Stimulated activated CD4-positive, alpha-beta T cell treated with anti-CD3 and anti-CD28 coated beads, TNF-alpha, amount 100 ng/mL, for 48 hours (primary cell): ENCODE results near the gene SRRD.
"Not testable (repeated sequence)": the region's sequence is repeated elsewhere in the genome, so short reads cannot be mapped to it uniquely, and the experiment has no call there.

Source experiments
- DNase-seq, 3 donors: peaks; one replicate each; pipeline ENCODE4 v3.0.0-alpha.2; 2020; ENCODE audit warnings: low read depth in 3 of 3

SRRD gene

GRCh38 chr22:26522012-26522411 lies 38.3 kb downstream of the SRRD start:
- DNase-seq: no peak

- no peak for DNase-seq
These were observed 38.9 kb downstream of the SRRD start for GRCh38 chr22:26522592-26522991.

GRCh38 chr22:26524870-26525269 lies 41.2 kb downstream of the SRRD start:
- DNase-seq: no peak

- DNase-seq: no peak
These were observed 42.4 kb downstream of the SRRD start for GRCh38 chr22:26525946-26526564.

- DNase-seq: no peak
These were observed 43.5 kb downstream of the SRRD start for GRCh38 chr22:26527167-26527566.

GRCh38 chr22:26527574-26528465 lies 44.1 kb downstream of the SRRD start:
- DNase-seq: no peak

- not testable (repeated sequence) for DNase-seq
These were observed 44.8 kb downstream of the SRRD start for GRCh38 chr22:26528518-26528917.

GRCh38 chr22:26529345-26529744 lies 45.7 kb downstream of the SRRD start:
- DNase-seq: no peak

GRCh38 chr22:26534171-26534855 lies 50.6 kb downstream of the SRRD start:
- DNase-seq: no peak

GRCh38 chr22:26534874-26535602 lies 51.4 kb downstream of the SRRD start:
- no peak for DNase-seq

GRCh38 chr22:26535603-26535908 lies 51.9 kb downstream of the SRRD start:
- DNase-seq: no peak

- DNase-seq: no peak
These were observed 52.5 kb downstream of the SRRD start for GRCh38 chr22:26536056-26536761.

GRCh38 chr22:26536762-26537134 lies 53.1 kb downstream of the SRRD start:
- no peak for DNase-seq

GRCh38 chr22:26540119-26540518 lies 56.4 kb downstream of the SRRD start:
- DNase-seq: no peak

GRCh38 chr22:26541167-26541819 lies 57.6 kb downstream of the SRRD start:
- no peak for DNase-seq

GRCh38 chr22:26542831-26543230 lies 59.2 kb downstream of the SRRD start:
- DNase-seq: no peak
